ENCODE data around the gene GAA. TPM values are rescaled to one million over a fixed set of nuclear protein-coding genes. Genes with fewer than 3 reads are reported as not detected.

The GAA gene
- polyA plus RNA-seq, 1 of the 3 experiments (the other 2 are of a cell fraction), result 27.3 TPM

- CTCF ChIA-PET, result interaction anchor here (1.1 to 2.7 kb wide), 2 partner anchors 12 to 24 kb away, joined by 3 to 10 read pairs; no protein-coding TSS in a partner anchor
Observed at GRCh38 chr17:80106751-80107150, 5.4 kb downstream of the GAA start.

More at GRCh38 chr17:80106751-80107150, 5.4 kb downstream of the GAA start:
- no peak overlapping the region for H3K9ac ChIP-seq
- no peak overlapping the region for H3K4me3 ChIP-seq (ENCODE audit: low read depth in 2 of 2, low read length in 1 of 2)
- no peaks in the 10 kb centered on the region for H3K9me3 ChIP-seq
- POLR2A ChIA-PET, result no interaction called here
- H3K79me2 ChIP-seq (ENCODE audit: insufficient read depth), result peaks cover 6% of the 10 kb centered on the region
- H3K9me2 ChIP-seq, result no peaks in the 10 kb centered on the region
- peaks cover 6 to 20% of the 10 kb centered on the region in 2 experiments; a peak in 3 of 4 replicates for H3K4me1 ChIP-seq (ENCODE audit: control insufficient read depth in 1 of 2, insufficient read depth in 2 of 2, low read depth in 1 of 2, low read length in 1 of 2)
- no peaks in the 10 kb centered on the region for H3K27me3 ChIP-seq (ENCODE audit: insufficient read depth)
- no peaks in the 10 kb centered on the region for H4K20me1 ChIP-seq (ENCODE audit: insufficient read depth)
- no peak overlapping the region for H3K4me2 ChIP-seq
- no peak overlapping the region for H2AFZ ChIP-seq (ENCODE audit: low read depth)
- 93% methylated on average over 12 of the region's 12 CpGs for WGBS (ENCODE audit: low lambda C conversion rate)
- H3K27ac ChIP-seq (ENCODE audit: low read depth in 2 of 2, low read length in 1 of 2), result no peak overlapping the region
- TF ChIP-seq USF1 (IDR thresholded peaks at IDR 0.05; ENCODE audit: borderline replicate concordance, low read depth) (no peak), FOXM1 (IDR thresholded peaks at IDR 0.05; ENCODE audit: low read depth) (no peak), REST (IDR thresholded peaks at IDR 0.05; ENCODE audit: low read depth, low read length) (no peak), FOXJ3 (CRISPR knock-in tag; IDR thresholded peaks at IDR 0.05) (no peak), JUND (IDR thresholded peaks at IDR 0.05) (no peak), NRF1 (IDR thresholded peaks at IDR 0.05; ENCODE audit: low read depth, low read length) (no peak), TCF12 (IDR thresholded peaks at IDR 0.05) (no peak), ELF1 (IDR thresholded peaks at IDR 0.05) (no peak), YY1 (IDR thresholded peaks at IDR 0.05; ENCODE audit: low read depth) (no peak), GABPA (IDR thresholded peaks at IDR 0.05; ENCODE audit: low read depth) (no peak), CHD2 (IDR thresholded peaks at IDR 0.05; ENCODE audit: low read length, partially characterized antibody) (no peak), NFIC (IDR thresholded peaks at IDR 0.05; ENCODE audit: borderline replicate concordance) (no peak), PBX3 (IDR thresholded peaks at IDR 0.05) (no peak)
- H3K36me3 ChIP-seq (replicated peaks in 1 of 2; ENCODE audit: control insufficient read depth in 1 of 2, insufficient read depth in 2 of 2, low read length in 1 of 2), result peaks cover 0 to 12% of the 10 kb centered on the region in 2 experiments
- H3F3A ChIP-seq (replicated peaks; ENCODE audit: insufficient read depth), result no peaks in the 10 kb centered on the region
- DNase-seq, result no peak
